ENCODE data around the gene NLN. TPM values are rescaled to one million over a fixed set of nuclear protein-coding genes. Genes with fewer than 3 reads are reported as not detected.

NLN gene
- total and polyA plus RNA-seq, 9 of the 15 experiments (the other 6 are each of a cell fraction or from before 2014, with no cell fraction given), result 6.9 to 45.2 (median 28.8) TPM

DNA sequence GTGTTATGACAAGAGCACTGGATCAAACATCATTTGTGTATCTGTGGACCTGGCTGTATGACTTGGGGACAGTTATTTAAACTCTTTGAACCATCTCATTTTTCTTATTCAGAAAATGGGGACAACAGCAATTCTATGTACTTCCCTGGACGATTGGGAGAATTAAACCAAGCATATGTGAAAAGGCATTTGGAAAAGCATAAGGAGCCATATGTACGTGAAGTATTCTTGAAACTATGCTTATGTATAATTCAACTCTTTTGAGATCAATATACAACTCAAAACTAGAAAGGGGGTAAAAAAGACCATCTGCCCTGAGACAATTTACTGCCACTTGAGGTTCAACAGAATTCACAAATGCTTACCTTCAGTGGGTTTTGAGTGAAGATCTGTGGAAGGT is 75.5 kb downstream of the NLN start:
- Histone ChIP-seq H3K9ac (ENCODE audit: insufficient read depth in 1 of 2, low read depth in 2 of 2, low read length in 2 of 2) (no peak overlapping the region), H3K4me1 (replicated peaks in 1 of 2; ENCODE audit: control insufficient read depth in 2 of 2, insufficient read depth in 2 of 2, low read length in 2 of 2) (no peaks in the 10 kb centered on the region), H3K79me2 (ENCODE audit: control insufficient read depth, insufficient read depth, low read length) (no peaks in the 10 kb centered on the region), H3K4me2 (ENCODE audit: insufficient read depth, low read length) (no peak overlapping the region), H4K20me1 (replicated peaks; ENCODE audit: control insufficient read depth, insufficient read depth, low read length) (no peaks in the 10 kb centered on the region), H2AFZ (ENCODE audit: low read depth, low read length) (no peak overlapping the region), H3K9me1 (ENCODE audit: control insufficient read depth, insufficient read depth, low read length) (no peaks in the 10 kb centered on the region), H3K27me3 (ENCODE audit: control insufficient read depth in 2 of 2, insufficient read depth in 2 of 2, low read length in 2 of 2) (no peaks in the 10 kb centered on the region), H3K9me3 (replicated peaks; ENCODE audit: control insufficient read depth, insufficient read depth, low read depth, low read length) (peaks cover 4% of the 10 kb centered on the region; the same call in 1 of the 2 replicates), H3K36me3 (ENCODE audit: control insufficient read depth, insufficient read depth, low read length) (peaks cover 27% of the 10 kb centered on the region), H3K4me3 (no peak overlapping the region), H3K27ac (ENCODE audit: extremely low read depth, low read depth, low read length) (no peak overlapping the region)
- intact Hi-C loops (cut with micrococcal nuclease), result no loop called here
- WGBS (ENCODE audit: insufficient coverage, low coverage, missing lambda C conversion rate), result 45% methylated on average over 2 of the region's 2 CpGs
- ATAC-seq (no peak), DNase-seq (ENCODE audit: extremely low read depth in 1 of 4, low spot score in 3 of 4) (no peak), FAIRE-seq (peak; percentile 29)
- TF ChIP-seq NFATC3 (IDR thresholded peaks at IDR 0.05), result no peak
- ChIA-PET CTCF (ENCODE audit: low intra/inter-chr PET ratio) (no interaction called here), POLR2A (no interaction called here)
- TSS peak; percentile 16 for BruUV-seq (replicated peaks)
- in situ Hi-C loops (cut with MboI), result no loop called here

GRCh38 chr5:65799857-65800256 is 77.9 kb downstream of the NLN start:
- H3K27me3 ChIP-seq (ENCODE audit: control insufficient read depth in 2 of 2, insufficient read depth in 2 of 2, low read length in 2 of 2), result no peaks in the 10 kb centered on the region

More at GRCh38 chr5:65799857-65800256, 77.9 kb downstream of the NLN start:
- Histone ChIP-seq H3K4me1 (replicated peaks in 1 of 2; ENCODE audit: control insufficient read depth in 2 of 2, insufficient read depth in 2 of 2, low read length in 2 of 2) (no peaks in the 10 kb centered on the region), H4K20me1 (replicated peaks; ENCODE audit: control insufficient read depth, insufficient read depth, low read length) (no peaks in the 10 kb centered on the region), H3K4me2 (ENCODE audit: insufficient read depth, low read length) (no peak overlapping the region), H3K36me3 (ENCODE audit: control insufficient read depth, insufficient read depth, low read length) (peaks cover 26% of the 10 kb centered on the region), H3K4me3 (no peak overlapping the region), H2AFZ (ENCODE audit: low read depth, low read length) (no peak overlapping the region), H3K9me1 (ENCODE audit: control insufficient read depth, insufficient read depth, low read length) (no peaks in the 10 kb centered on the region), H3K79me2 (ENCODE audit: control insufficient read depth, insufficient read depth, low read length) (no peaks in the 10 kb centered on the region), H3K9me3 (replicated peaks; ENCODE audit: control insufficient read depth, insufficient read depth, low read depth, low read length) (peaks cover 11% of the 10 kb centered on the region; the same call in 1 of the 2 replicates), H3K27ac (ENCODE audit: extremely low read depth, low read depth, low read length) (no peak overlapping the region), H3K9ac (ENCODE audit: insufficient read depth in 1 of 2, low read depth in 2 of 2, low read length in 2 of 2) (no peak overlapping the region)
- no TSS peak for BruUV-seq (replicated peaks)
- WGBS (ENCODE audit: insufficient coverage, low coverage, missing lambda C conversion rate), result 100% methylated on average over 1 of the region's 1 CpG
- in situ Hi-C loops (cut with MboI) (no loop called here), intact Hi-C loops (cut with micrococcal nuclease) (no loop called here)
- DNase-seq (ENCODE audit: extremely low read depth in 1 of 4, low spot score in 3 of 4) (no peak), ATAC-seq (no peak), FAIRE-seq (no peak)
- ChIA-PET POLR2A (no interaction called here), CTCF (ENCODE audit: low intra/inter-chr PET ratio) (no interaction called here)
- no peak for TF ChIP-seq NFATC3 (IDR thresholded peaks at IDR 0.05)
- TF ChIP-seq ZNF282 (CRISPR knock-in tag; IDR thresholded peaks at IDR 0.05), result no peak
- no peak for TF ChIP-seq KAT7 (CRISPR knock-in tag; IDR thresholded peaks at IDR 0.05; ENCODE audit: borderline replicate concordance)
- no peak for TF ChIP-seq TRIM25 (IDR thresholded peaks at IDR 0.05; ENCODE audit: borderline replicate concordance)
- no peak for TF ChIP-seq BDP1 (IDR thresholded peaks at IDR 0.05; ENCODE audit: insufficient read depth, insufficient read length)
- no peak for TF ChIP-seq KDM2B (CRISPR knock-in tag; IDR thresholded peaks at IDR 0.05)
- no peak for TF ChIP-seq BCOR (IDR thresholded peaks at IDR 0.05)
- TF ChIP-seq, protein P1, sequence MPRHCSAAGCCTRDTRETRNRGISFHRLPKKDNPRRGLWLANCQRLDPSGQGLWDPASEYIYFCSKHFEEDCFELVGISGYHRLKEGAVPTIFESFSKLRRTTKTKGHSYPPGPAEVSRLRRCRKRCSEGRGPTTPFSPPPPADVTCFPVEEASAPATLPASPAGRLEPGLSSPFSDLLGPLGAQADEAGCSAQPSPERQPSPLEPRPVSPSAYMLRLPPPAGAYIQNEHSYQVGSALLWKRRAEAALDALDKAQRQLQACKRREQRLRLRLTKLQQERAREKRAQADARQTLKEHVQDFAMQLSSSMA (CRISPR knock-in tag; IDR thresholded peaks at IDR 0.05), result no peak
- no peak for TF ChIP-seq ZBTB9 (CRISPR knock-in tag; IDR thresholded peaks at IDR 0.05)
